ENCODE data around the gene SCN8A. TPM values are rescaled to one million over a fixed set of nuclear protein-coding genes. Genes with fewer than 3 reads are reported as not detected.

SCN8A gene
- total RNA-seq, 1 donor from 2014 or later, result 0.53 TPM

DNA sequence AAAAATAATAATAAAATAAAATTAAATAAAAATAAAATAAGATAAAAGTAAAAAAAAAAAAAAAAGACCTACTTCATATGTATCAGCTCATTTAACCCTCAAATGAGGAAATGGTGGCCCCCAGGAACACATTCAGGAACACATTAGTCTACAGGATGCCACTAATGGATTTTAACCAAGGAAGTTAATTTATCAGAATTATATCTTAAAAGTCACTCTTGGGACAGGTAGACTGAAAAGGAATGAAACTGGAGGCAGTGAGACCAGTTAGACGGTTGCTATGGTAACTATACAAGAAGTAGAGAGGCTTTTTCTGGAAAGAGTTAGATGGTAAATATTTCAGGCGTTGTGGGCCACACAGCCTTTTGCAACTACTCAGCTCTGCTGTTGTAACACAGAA is 54.9 kb downstream of the SCN8A start:
- ATAC-seq (no peak), DNase-seq (no peak)
- H3K9me3 ChIP-seq, result no peaks in the 10 kb centered on the region
- H3K27me3 ChIP-seq (ENCODE audit: low read depth), result no peaks in the 10 kb centered on the region
- intact Hi-C loops (cut with DNase I), result no loop called here
- TF ChIP-seq, protein P1, sequence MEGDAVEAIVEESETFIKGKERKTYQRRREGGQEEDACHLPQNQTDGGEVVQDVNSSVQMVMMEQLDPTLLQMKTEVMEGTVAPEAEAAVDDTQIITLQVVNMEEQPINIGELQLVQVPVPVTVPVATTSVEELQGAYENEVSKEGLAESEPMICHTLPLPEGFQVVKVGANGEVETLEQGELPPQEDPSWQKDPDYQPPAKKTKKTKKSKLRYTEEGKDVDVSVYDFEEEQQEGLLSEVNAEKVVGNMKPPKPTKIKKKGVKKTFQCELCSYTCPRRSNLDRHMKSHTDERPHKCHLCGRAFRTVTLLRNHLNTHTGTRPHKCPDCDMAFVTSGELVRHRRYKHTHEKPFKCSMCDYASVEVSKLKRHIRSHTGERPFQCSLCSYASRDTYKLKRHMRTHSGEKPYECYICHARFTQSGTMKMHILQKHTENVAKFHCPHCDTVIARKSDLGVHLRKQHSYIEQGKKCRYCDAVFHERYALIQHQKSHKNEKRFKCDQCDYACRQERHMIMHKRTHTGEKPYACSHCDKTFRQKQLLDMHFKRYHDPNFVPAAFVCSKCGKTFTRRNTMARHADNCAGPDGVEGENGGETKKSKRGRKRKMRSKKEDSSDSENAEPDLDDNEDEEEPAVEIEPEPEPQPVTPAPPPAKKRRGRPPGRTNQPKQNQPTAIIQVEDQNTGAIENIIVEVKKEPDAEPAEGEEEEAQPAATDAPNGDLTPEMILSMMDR (IDR thresholded peaks at IDR 0.05), result no peak
- H3K27ac ChIP-seq, result no peak overlapping the region
- no peaks in the 10 kb centered on the region for H3K4me1 ChIP-seq
- H3K4me3 ChIP-seq, result no peak overlapping the region
- H3K36me3 ChIP-seq, result no peaks in the 10 kb centered on the region

DNA sequence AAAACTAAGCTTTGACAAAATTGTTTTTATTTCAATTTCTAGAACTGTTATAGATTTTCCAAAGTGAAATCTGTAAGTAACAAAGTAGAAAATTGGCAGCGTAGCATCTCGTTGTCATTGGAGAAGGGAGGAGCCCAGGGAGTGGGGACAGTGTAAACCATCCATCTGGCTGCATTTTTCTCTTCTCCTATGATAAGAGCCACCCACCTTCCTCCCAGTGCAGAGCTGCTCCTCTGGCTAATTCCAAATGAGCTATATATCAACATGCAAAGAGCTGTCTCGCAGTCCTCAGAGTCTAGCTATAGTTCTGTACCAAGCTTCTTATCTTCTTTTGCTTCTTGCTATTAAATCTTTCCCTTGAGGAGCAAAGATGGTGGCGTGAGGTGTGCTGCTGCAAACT is 56.6 kb downstream of the SCN8A start:
- no peaks in the 10 kb centered on the region for H3K4me1 ChIP-seq
- H3K36me3 ChIP-seq, result no peaks in the 10 kb centered on the region
- ATAC-seq (no peak), DNase-seq (no peak)
- no peak overlapping the region for H3K4me3 ChIP-seq
- H3K9me3 ChIP-seq, result no peaks in the 10 kb centered on the region
- no peaks in the 10 kb centered on the region for H3K27me3 ChIP-seq (ENCODE audit: low read depth)
- H3K27ac ChIP-seq, result no peak overlapping the region
- intact Hi-C loops (cut with DNase I), result no loop called here
- TF ChIP-seq, protein P1 (IDR thresholded peaks at IDR 0.05), result no peak

DNA sequence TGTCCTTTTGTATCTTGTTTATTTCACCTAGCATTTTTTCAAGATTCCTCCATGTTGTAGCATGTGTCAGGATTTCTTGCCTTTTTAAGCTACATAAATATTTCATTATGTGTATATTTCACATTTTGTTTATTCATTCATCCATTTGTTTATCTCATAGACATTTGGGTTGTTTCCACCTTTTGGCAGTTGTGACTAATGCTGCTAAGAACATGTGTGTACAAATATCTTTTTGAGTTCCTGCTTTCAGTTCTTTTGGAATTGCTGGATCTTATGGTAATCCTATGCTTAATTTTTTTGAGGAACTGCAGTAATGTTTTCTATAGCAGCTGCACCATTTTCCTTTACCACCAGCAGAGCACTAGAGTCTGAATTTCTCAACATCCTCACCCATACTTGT is 62.4 kb downstream of the SCN8A start:
- ATAC-seq (no peak), DNase-seq (no peak)
- Histone ChIP-seq H3K27ac (no peak overlapping the region), H3K4me1 (no peaks in the 10 kb centered on the region), H3K36me3 (no peaks in the 10 kb centered on the region), H3K4me3 (no peak overlapping the region), H3K9me3 (no peaks in the 10 kb centered on the region), H3K27me3 (ENCODE audit: low read depth) (no peaks in the 10 kb centered on the region)
- intact Hi-C loops (cut with DNase I), result no loop called here
- TF ChIP-seq, protein P1 (IDR thresholded peaks at IDR 0.05), result no peak

DNA sequence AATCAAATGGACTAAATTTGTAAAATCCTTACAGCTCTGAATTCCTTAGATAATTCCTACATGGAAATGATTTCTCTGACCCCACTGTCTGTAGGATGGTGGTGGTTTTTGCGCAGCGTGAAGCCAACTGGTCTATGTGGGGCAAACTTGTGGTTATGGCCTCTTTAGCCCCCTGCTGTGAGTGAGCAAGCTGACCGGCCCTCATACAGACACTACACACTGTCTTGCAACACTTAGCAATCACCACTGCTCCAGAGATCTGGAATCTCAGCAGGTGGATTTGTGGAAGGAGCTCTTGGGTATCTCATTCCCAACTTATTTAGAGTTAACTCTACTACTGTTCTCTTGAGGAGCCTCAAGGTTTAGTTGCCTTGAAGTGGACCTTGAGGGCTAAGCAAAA is 70.2 kb downstream of the SCN8A start:
- DNase-seq (no peak), ATAC-seq (no peak)
- Histone ChIP-seq H3K9me3 (no peaks in the 10 kb centered on the region), H3K4me1 (no peaks in the 10 kb centered on the region), H3K4me3 (no peak overlapping the region), H3K27ac (no peak overlapping the region), H3K27me3 (ENCODE audit: low read depth) (no peaks in the 10 kb centered on the region), H3K36me3 (no peaks in the 10 kb centered on the region)
- intact Hi-C loops (cut with DNase I), result no loop called here
- TF ChIP-seq, protein P1 (IDR thresholded peaks at IDR 0.05), result no peak

DNA sequence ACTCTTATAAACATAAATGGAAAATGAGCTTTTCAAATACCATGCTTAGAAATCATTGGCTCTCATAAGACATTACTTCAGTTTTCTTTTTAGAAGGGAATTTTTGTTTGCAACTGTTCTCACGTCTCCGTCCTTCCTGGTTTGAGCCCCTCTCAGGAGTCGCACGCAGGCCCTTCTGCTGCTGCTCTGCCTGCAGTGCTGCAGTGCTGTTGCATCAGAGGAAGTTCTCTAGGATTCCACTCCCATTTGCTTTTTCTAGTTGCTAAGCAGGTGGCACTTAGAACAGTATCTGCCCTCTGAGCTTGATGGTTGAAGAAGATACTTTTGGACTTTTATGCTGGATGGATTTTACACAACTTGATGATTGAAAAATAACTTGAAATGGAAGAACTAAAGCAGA is 70.8 kb downstream of the SCN8A start:
- H3K27ac ChIP-seq, result no peak overlapping the region
- H3K36me3 ChIP-seq, result no peaks in the 10 kb centered on the region
- no peak overlapping the region for H3K4me3 ChIP-seq
- intact Hi-C loops (cut with DNase I), result no loop called here
- DNase-seq (no peak), ATAC-seq (no peak)
- no peaks in the 10 kb centered on the region for H3K4me1 ChIP-seq
- no peaks in the 10 kb centered on the region for H3K27me3 ChIP-seq (ENCODE audit: low read depth)
- TF ChIP-seq, protein P1 (IDR thresholded peaks at IDR 0.05), result no peak
- no peaks in the 10 kb centered on the region for H3K9me3 ChIP-seq

DNA sequence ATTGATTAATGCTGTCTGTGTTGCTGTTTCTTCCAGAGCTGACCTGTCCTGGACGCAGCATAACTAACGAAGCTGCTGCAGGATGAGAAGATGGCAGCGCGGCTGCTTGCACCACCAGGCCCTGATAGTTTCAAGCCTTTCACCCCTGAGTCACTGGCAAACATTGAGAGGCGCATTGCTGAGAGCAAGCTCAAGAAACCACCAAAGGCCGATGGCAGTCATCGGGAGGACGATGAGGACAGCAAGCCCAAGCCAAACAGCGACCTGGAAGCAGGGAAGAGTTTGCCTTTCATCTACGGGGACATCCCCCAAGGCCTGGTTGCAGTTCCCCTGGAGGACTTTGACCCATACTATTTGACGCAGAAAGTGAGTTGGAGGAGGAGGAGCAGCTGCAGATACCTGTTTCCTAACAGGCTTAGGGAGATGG is 71.7 kb downstream of the SCN8A start:
- Histone ChIP-seq H3K4me3 (no peak overlapping the region), H3K36me3 (no peaks in the 10 kb centered on the region), H3K4me1 (no peaks in the 10 kb centered on the region), H3K27ac (no peak overlapping the region), H3K27me3 (ENCODE audit: low read depth) (no peaks in the 10 kb centered on the region), H3K9me3 (no peaks in the 10 kb centered on the region)
- TF ChIP-seq, protein P1 (IDR thresholded peaks at IDR 0.05), result no peak
- ATAC-seq, result no peak
- intact Hi-C loops (cut with DNase I), result no loop called here
- no peak for DNase-seq

All from lower lobe of right lung (tissue), 2 donors.